Erythroblast (primary cell): ENCODE measurements around the gene CCDC187.

Experiments
- GATA1 ChIP-seq: IDR thresholded peaks from 2 replicates; pipeline ENCODE4 v1.6.1; 2011; ENCODE audit warnings: low read depth, mild to moderate bottlenecking, control low read depth, low read length, moderate library complexity
- POLR2A ChIP-seq: IDR thresholded peaks from 2 replicates; pipeline ENCODE4 v1.6.1; 2011; ENCODE audit warnings: mild to moderate bottlenecking, low read length

GRCh38 chr9:136270173-136270705 is 33.7 kb downstream of the CCDC187 start:
- TF ChIP-seq POLR2A, result no peak
- no peak for TF ChIP-seq GATA1
